HG03521 (cell line): ENCODE measurements around the gene PPP1CA.
"Not testable (repeated sequence)": the region's sequence is repeated elsewhere in the genome, so short reads cannot be mapped to it uniquely, and the experiment has no call there.

Source experiments
- ATAC-seq: cut with Tn5 transposase; IDR thresholded peaks from one replicate; pipeline ENCODE4 v1.9.1; 2021; ENCODE audit warnings: mild to moderate bottlenecking, moderate library complexity; ENCODE audit not compliant: unreplicated experiment

Gene PPP1CA

DNA sequence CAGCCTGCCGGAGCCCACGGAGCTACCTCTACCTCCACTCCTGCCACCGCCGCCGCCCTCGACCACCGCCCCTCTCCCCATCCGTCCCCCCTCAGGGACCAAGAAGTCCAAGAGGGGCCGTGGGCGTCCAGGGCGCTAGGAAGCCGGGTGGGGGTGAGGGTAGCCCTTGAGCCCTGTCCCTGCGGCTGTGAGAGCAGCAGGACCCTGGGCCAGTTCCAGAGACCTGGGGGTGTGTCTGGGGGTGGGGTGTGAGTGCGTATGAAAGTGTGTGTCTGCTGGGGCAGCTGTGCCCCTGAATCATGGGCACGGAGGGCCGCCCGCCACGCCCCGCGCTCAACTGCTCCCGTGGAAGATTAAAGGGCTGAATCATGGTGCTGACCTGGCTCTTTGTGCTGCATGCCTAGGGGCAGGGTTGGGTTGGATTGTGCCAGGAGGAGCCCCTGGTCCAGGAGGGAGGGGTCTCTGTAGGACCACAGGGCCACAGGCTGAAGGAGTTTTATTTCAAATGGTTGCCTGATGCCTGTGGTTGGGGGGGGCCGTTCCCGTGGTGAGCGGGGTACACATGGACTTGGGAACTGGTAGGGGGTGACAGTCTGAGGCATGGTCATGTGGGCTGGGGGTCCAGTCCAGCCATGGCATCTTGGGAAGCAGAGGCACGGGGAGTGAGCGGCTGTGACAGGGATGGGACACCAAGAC is 33.5 kb upstream of the PPP1CA start:
- ATAC-seq: no peak

DNA sequence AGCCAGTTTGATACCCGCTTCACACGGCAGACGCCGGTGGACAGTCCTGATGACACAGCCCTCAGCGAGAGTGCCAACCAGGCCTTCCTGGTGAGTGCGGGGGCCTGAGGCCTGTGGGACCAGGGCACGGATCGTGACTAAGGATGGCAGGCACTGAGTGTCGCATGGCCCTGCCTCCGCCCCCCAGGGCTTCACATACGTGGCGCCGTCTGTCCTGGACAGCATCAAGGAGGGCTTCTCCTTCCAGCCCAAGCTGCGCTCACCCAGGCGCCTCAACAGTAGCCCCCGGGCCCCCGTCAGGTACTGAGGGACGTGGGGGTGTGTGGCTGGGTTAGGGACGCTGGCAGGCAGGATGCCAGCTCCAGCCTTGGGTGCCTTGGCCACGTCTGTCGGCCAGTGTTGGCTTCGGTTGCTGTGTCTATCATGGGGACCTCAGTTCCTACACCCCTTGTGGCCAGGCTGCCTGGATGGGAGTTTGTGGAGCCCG is 32.8 kb upstream of the PPP1CA start:
- no peak for ATAC-seq

DNA sequence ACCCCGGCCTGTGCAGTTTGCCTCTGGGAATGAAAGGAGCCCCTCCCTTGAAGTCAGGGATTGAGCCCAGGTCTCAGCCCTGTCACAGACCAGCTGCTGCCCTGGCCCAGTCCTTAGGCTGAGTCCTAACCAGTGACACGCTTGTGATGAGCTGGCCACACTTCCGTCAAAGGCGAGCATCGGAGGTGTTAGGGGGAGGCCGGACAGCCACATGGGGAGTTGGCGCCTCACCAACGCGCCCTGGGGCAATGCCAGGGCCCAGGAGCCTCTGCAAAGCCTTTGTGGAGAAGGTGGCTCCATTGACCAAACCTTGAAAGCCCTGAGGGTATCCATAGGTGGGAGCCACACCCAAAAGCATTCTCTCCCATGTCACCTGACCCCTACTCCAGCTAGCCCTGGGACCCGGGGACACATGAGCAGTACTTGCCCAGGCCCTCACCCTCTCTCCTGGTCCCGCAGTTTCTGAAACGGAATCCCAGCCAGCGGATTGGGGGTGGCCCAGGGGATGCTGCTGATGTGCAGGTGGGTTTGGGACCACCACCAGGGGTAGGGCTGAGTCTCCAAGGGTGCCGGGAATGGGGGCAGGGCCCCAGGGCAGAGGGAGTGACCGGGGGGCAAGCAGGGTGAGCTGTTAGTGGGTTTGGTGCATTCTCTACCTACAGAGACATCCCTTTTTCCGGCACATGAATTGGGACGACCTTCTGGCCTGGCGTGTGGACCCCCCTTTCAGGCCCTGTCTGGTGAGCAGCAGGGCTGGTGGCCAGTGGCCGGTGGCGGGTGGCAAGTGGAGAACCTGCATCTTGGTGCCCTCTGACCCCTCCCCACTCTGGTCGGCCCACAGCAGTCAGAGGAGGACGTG is 32.1 kb upstream of the PPP1CA start:
- no peak for ATAC-seq

DNA sequence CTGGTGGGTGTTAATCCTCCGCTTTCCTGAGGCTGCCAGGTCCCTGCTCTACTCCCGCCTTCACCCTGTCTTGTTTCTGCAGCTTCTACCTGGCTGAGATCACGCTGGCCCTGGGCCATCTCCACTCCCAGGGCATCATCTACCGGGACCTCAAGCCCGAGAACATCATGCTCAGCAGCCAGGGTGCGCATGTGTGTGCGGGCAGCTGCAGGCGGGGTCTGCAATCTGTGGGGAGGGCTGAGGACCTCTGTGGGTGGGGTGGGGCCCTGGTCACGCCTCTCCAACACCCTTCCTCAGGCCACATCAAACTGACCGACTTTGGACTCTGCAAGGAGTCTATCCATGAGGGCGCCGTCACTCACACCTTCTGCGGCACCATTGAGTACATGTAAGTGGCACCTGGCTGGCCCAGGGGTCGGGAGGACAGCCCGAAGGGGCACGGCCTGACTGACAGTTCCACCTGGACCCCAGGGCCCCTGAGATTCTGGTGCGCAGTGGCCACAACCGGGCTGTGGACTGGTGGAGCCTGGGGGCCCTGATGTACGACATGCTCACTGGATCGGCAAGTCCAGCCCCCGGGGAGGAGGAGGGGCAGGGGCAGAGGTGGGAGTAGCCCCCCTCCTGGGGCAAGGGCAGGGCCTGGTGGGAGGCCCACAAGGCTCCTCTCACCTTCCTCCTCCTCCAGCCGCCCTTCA is 31.1 kb upstream of the PPP1CA start:
- no peak for ATAC-seq

DNA sequence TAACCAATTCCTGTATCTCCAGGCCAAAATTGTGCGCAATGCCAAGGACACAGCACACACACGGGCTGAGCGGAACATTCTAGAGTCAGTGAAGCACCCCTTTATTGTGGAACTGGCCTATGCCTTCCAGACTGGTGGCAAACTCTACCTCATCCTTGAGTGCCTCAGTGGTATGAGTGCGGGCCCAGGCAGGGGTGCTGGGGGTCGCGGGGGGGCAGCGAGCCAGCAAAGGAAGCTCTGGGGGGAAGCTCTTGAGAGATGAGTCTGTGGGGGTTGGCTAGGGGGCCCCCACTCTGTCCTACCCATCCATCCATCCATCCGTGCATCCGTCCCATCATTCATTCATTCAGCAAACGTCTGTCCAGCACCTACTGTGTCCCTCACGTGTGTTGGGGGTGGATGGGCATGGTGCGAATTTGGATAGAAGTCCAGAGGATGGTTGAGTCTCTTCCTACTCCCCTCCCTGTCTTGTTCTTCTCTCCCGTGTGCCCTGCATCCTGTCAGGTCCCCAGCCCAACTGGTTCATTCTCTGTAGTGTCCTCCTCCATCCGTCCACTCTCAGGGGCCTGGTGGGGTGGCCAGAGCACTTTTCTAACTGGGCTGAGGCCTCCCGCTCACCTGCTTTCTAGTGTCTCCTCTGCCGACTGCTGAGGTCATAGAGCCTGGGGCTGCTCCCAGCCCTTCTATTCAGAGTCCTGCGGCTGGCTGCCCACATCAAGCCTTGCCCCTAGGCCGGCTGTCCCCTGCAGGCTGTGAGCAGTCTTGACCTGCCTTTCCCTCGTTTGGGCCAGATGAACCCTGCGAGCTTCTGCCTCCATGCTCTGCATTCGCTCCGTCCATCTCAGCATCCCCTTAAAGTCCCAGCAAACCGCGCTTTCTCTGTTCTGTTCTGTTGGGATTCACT is 29.9 kb upstream of the PPP1CA start:
- no peak for ATAC-seq

DNA sequence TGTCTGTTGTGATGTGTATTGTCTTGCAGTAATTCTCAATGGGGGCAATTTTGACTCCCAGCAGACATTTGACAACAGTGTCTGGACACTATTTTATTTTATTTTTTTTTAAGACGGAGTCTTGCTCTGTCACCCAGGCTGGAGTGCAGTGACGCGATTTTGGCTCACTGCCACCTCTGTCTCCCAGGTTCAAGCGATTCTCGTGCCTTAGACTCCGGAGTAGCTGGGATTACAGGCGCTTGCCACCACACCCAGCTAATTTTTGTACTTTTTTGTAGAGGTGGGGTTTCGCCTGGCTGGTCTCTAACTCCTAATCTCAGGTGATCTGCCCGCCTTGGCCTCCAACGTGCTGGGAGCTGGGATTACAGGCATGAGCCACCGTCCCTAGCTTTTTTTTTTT is 28.1 kb upstream of the PPP1CA start:
- ATAC-seq: no peak

DNA sequence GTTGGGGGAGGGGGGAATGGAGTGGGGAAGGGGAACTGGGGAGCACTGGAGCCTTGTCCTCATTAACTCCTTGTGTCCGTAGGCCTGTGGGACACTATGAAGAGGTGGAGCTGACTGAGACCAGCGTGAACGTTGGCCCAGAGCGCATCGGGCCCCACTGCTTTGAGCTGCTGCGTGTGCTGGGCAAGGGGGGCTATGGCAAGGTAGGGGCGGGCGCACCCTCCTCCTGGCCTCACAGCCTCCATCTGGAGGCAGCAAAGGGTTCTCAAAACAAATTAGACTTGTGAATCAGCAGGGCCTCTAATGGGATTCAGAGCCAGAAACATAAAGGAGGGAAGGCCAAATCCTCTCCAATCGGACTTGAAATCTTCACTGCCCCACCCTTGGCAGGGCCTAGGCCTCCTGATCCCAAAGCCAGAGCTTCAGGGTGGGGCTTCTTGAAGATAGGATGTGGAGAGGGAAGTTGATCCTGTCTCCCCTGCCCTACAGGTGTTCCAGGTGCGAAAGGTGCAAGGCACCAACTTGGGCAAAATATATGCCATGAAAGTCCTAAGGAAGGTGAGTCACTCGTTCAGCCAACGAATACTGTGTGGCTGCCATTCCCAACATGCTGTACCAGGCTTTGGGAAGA is 27.5 kb upstream of the PPP1CA start:
- ATAC-seq: no peak

DNA sequence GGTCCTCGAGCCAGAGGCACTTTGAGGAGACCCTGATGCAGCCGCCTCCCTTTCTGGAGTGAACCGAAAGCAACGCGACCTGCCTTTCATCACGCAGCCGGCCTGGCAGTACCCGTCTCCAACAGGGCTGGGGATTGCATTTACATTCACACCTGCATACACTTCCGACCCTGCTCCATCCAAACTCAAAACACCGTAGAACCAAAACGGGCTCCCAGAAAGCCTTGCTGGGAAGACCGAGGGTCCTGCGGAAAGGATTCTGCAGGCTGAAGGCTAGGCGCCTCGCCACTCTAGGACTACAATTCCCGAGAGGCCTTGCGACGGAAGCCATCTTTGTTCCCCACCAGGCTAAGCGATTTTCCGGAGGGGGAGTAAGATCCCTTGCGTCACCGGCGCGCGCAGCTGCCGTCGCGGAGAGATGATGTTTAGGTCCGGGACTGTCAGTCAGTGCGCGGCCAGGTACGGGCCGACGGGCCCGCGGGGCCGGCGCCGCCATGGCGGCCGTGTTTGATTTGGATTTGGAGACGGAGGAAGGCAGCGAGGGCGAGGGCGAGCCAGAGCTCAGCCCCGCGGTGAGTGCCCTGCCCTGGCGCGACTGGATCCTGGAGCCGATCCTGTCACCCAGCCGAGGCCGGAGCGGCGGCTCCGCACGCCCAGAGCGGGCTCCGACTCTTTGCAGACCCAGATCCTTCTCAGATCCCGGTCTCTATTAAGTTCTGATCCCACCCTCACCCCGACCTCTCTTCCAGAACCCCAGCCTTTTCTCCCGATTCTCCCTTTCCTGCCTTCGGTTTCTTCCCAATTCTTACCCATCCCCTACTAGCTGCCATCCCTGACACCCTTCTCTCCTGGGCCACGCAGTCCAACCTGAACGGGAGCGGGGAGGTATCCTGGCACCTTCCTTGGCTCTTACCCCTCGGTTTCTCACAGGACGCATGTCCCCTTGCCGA is 26.7 kb upstream of the PPP1CA start, which contains the start of gene RPS6KB2:
Gene RPS6KB2, plus strand, starts transcription at position 443 of the 950 bp plus-strand sequence. Its CDS starts 52 bp downstream, at position 495.
- ATAC-seq: peak; percentile 78

DNA sequence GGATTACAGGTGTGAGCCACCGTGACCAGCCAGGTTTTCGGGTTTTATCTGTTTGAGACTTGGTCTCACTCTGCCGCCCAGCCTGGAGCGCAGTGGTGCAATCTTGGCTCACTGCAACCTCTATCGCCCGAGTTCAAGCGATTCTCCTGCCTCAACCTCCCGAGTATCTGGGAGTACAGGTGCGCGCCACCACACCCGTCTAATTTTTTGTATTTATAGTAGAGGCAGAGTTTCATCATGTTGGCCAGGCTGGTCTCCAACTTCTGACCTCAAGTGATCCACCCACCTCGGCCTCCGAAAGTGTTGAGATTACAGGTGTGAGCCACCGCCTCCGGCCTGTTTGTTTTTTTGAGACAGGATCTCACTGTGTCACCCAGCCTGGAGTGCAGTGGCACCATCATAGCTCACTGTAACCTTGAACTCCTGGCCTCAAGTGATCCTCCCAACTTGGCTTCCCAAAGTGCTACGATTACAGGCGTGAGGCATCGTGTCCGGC is 25.8 kb upstream of the PPP1CA start:
- ATAC-seq: not testable (repeated sequence)

DNA sequence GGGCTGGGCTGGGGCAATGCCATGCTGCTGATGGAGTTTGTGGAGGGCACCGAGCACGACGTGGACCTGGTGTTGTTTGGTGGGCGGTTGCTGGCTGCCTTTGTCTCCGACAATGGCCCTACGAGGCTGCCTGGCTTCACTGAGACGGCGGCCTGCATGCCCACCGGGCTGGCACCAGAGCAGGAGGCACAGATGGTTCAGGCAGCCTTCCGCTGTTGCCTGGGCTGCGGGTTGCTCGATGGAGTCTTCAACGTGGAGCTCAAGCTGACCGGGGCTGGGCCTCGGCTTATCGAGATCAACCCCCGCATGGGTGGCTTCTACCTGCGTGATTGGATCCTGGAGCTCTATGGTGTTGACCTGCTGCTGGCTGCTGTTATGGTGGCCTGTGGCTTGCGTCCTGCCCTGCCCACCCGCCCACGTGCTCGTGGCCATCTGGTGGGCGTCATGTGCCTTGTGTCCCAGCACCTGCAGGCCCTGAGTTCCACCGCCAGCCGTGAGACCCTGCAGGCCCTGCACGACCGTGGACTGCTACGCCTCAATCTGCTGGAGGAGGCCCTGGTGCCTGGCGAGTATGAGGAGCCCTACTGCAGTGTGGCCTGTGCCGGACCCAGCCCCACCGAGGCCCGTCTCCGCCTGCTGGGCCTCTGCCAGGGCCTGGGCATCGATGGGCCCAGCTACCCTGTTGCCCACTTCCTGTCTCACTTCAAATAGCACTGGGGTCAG is 22.4 kb upstream of the PPP1CA start:
- ATAC-seq: no peak

DNA sequence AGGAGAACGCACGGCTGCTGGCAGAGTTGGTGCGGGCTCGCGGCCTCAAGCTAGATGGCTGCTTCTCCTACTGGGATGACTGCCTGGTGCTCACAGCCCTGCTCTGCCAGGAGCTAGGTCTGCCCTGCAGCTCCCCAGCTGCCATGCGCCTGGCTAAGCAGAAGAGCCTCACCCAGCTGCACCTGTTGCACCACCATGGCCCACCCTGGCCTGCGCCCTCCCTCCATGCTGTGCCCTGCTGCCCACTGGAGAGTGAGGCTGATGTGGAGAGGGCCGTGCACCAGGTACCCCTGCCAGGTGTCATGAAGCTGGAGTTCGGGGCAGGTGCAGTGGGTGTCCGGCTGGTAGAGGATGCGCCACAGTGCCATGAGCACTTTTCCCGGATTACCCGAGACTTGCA is 21.8 kb upstream of the PPP1CA start:
- ATAC-seq: no peak

DNA sequence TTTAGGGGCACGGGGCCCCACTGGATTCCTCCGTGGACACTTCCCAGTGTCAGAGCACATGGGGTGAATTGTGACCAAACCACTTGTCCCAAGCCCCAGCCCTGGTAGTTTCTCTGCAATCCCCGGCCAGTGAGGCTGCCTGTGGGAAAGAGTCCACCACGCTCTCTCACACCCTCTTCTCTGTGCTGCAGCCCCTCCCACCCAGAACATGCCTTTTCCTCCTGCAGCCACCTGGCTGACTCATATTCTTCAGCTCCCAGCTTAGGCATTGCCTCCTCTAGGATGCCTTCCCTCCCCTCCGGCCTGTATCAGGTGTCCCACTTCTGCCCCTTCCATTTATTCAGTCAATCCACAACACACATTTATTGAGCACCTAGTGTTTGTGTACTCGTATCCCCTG is 21.2 kb upstream of the PPP1CA start:
- no peak for ATAC-seq

DNA sequence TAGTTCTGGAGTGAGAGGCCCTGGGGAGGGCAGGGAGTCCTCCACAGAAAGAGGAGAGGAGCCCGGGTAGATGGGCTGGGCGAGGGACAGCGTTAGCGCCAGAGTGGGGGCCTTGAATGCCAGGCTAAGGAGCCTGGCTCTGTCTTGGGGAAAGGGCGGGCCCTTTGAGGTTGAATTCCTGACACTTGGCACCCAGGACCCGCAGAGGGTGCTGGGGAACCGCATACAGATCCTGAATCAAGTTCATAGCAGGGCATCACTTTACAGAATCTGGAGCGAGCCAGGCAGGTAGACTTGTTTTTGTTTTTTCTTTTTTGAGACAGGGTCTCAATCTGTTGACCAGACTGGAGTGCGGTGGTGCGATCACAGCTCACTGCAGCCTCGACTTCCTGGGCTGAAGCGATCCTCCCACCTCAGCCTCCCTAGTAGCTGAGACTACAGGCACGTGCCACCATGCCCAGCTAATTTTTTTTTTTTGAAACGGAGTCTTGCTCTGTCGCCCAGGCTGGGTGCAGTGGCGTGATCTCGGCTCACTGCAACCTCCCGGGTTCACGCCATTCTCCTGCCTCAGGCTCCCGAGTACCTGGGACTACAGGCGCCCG is 19.9 kb upstream of the PPP1CA start:
- no peak for ATAC-seq

DNA sequence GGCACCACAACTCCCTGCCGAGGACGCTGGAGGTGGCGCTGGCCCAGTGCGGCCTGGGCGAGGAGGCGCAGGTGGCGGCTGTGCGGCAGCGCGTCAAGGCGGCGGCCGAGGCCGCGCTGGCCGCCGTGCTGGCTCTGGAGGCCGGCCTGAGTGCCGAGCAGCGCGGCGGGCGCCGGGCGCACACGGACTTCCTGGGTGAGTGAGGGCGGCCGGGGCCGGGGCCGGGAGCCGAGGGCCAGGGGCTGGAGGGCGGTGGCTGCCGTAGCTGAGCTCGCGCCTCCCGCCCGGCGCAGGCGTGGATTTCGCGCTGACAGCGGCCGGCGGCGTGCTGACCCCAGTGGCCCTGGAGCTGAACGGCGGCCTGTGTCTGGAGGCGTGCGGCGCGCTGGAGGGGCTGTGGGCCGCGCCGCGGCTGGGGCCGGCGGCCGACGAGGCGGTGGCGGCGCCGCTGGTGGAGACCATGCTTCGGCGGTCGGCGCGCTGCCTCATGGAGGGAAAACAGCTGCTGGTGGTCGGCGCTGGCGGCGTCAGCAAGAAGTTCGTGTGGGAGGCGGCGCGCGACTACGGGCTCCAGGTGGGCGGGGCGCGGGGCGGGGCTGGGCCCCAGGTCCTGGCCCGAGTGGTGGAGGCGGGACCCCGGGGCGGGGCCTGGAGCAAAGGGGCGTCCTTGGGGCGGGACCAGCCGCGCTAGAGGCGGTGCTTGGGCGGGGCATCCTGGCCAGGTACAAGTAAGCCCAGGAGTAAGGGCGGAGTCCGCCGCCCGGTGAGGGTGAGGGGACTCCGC is 19.2 kb upstream of the PPP1CA start:
- peak; percentile 84 for ATAC-seq

DNA sequence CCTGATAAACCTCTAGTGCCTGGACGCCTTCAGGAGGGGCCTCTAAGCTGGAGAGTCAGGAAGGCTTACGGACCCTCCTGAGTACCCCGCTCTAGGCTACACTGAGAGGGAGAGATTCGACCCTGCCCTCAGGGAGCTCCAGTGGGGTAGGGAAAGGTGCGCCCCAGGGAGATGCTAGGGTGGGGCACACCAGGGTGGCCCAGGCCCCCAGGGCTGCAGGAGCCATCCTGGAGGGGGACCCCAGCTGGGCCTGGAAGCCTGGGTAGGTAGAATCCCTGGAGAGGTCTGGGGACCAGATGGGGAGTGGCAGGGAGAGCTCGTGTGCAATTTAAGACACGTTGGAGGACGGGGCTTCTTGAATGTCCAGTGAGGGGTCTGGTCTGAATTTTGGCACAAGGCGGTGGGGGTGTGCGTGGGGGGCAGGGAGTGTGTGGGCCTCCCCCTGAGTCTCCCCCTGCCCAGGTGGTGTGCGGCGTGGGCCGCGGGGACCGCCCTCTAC is 18.5 kb upstream of the PPP1CA start:
- ATAC-seq: no peak

DNA sequence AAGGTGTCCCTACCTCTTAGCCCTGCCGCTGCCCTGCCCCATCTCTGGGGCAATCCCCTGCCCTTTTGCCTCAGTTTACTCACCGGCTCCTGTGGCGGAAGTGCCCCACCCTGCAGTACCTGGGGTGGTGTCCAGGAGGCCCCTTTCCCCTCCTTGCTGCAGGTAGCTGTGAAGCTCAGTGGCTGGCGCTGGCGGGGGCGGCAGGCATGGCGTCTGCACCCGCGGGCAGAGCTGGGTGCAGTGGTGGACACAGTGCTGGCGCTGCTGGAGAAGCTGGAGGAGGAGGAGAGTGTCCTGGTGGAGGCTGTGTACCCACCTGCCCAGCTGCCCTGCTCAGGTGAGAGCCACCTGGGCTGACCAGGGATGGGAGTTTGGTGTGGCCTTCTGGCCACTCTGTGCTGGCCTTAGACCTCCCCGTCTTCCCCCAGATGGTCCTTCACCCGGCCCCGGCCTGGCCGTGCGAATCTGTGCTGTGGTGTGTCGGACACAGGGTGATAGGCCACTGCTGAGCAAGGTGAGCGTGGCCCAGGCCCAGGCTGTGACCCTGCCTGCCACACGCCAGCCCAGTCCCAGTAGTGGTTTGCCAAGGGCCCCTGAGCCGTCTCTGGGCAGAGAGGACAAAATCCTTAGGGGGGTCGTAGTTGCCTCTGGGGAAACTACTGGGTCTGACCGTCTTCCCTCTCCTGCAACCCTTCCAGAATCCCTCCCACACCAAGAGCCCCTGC is 17.8 kb upstream of the PPP1CA start:
- ATAC-seq: no peak
